Lung (tissue), 12 donors: ENCODE results near the gene SNRPD2. TPM values are rescaled to one million over a fixed set of nuclear protein-coding genes. Genes with fewer than 3 reads are reported as not detected.
A peak's percentile ranks its signal among the peaks of the same experiment; 100 is the strongest.

ENCODE experiments used
- ATAC-seq: fragments of 200-7000 bp; cut with Tn5 transposase; one replicate; pipeline ENCODE4 v1.9.1; 2020; ENCODE audit warnings: moderate number of reproducible peaks; ENCODE audit not compliant: insufficient read depth, low FRiP score
- DNase-seq, 3 donors: peaks; one replicate each; pipeline ENCODE4 v3.0.0-alpha.2; 2013 to 2017
- H3K27ac ChIP-seq, 2 donors: one replicate each; pipeline ENCODE4 v1.5.1; 2013; ENCODE audit warnings: mild to moderate bottlenecking in 2 of 2, moderate library complexity in 2 of 2, control low read depth in 1 of 2, inconsistent platforms in 1 of 2, low read depth in 1 of 2, low read length in 1 of 2
- H3K27me3 ChIP-seq, 3 donors: one replicate each; pipeline ENCODE4 v1.5.1; 2013; ENCODE audit warnings: low read length in 2 of 3; ENCODE audit not compliant: control insufficient read depth in 3 of 3, insufficient read depth in 3 of 3
- H3K36me3 ChIP-seq, 4 donors: one replicate each; pipeline ENCODE4 v1.5.1; 2013; ENCODE audit warnings: low read length in 4 of 4, mild to moderate bottlenecking in 1 of 4, moderate library complexity in 1 of 4; ENCODE audit not compliant: control insufficient read depth in 4 of 4, insufficient read depth in 4 of 4
- H3K4me1 ChIP-seq, 5 donors: one replicate each; pipeline ENCODE4 v1.5.1; 2013; ENCODE audit warnings: low read length in 5 of 5, mild to moderate bottlenecking in 2 of 5, moderate library complexity in 1 of 5; ENCODE audit not compliant: control insufficient read depth in 5 of 5, insufficient read depth in 5 of 5
- H3K4me3 ChIP-seq: one replicate; pipeline ENCODE4 v1.5.1; 2013; ENCODE audit warnings: mild to moderate bottlenecking, control low read depth, moderate library complexity
- H3K9ac ChIP-seq, 2 donors: one replicate each; pipeline ENCODE4 v1.5.1; 2013; ENCODE audit warnings: low read length in 2 of 2, control low read depth in 1 of 2; ENCODE audit not compliant: insufficient read depth in 1 of 2
- H3K9me3 ChIP-seq, 4 donors: one replicate each; pipeline ENCODE4 v1.5.1; 2013; ENCODE audit warnings: low read length in 3 of 4, mild to moderate bottlenecking in 1 of 4, moderate library complexity in 1 of 4; ENCODE audit not compliant: control insufficient read depth in 4 of 4, insufficient read depth in 3 of 4
- CTCF ChIP-seq: IDR thresholded peaks from 2 replicates; pipeline ENCODE4 v1.5.1; 2012; ENCODE audit warnings: mild to moderate bottlenecking; ENCODE audit errors: control extremely low read depth, extremely low read depth
- WGBS, 2 donors: extraction: QIAGEN DNeasy Blood & Tissue Kit; methylation state at CpG; one replicate each; pipeline ENCODE4 v1.1.7; 2013; 5-methylcytosine and 5-hydroxymethylcytosine counted together
- polyA plus RNA-seq, 2 donors: library from polyadenylated mRNA; stranded (reverse); fragments of 200-250 nt; gene quantifications; one replicate each; pipeline ENCODE4 v1.2.1, GENCODE V29; 2013
- total RNA-seq, 2 donors: library from RNA; depleted of rRNA in 1 of 2; stranded (reverse); fragments of >200 nt in 1 of 2; gene quantifications; one replicate each; pipeline ENCODE4 v1.2.1, GENCODE V29; 2014 to 2021
- donor health status: control.
- donor health status: control.
- donor health status: Bipolar disorder and iron deficiency.
- donor health status: healthy.
- donor health status: DM: yes; HTN: yes; CAD: no.

SNRPD2 gene
- total and polyA plus RNA-seq, 4 donors = 151 to 410 (median 337) TPM

GRCh38 chr19:45717983-45718650 is 26.4 kb upstream of the SNRPD2 start:
- no peak for ATAC-seq
- 59 to 67% methylated on average over 12 of the region's 12 CpGs for WGBS, 2 donors
- no peak for TF ChIP-seq CTCF
- peak overlapping the region; percentile 51 to 86 for H3K9ac ChIP-seq
- peaks cover 0 to 15% (median 10%) of the 10 kb centered on the region in 5 donors for H3K4me1 ChIP-seq
- no peaks in the 10 kb centered on the region for H3K9me3 ChIP-seq
- H3K4me3 ChIP-seq = peak overlapping the region; percentile 3
- H3K36me3 ChIP-seq = peaks cover 0 to 8% (median 4%) of the 10 kb centered on the region in 4 donors
- H3K27ac ChIP-seq = peak overlapping the region; percentile 91 to 92
- H3K27me3 ChIP-seq = no peaks in the 10 kb centered on the region
- no peak for DNase-seq

DNA sequence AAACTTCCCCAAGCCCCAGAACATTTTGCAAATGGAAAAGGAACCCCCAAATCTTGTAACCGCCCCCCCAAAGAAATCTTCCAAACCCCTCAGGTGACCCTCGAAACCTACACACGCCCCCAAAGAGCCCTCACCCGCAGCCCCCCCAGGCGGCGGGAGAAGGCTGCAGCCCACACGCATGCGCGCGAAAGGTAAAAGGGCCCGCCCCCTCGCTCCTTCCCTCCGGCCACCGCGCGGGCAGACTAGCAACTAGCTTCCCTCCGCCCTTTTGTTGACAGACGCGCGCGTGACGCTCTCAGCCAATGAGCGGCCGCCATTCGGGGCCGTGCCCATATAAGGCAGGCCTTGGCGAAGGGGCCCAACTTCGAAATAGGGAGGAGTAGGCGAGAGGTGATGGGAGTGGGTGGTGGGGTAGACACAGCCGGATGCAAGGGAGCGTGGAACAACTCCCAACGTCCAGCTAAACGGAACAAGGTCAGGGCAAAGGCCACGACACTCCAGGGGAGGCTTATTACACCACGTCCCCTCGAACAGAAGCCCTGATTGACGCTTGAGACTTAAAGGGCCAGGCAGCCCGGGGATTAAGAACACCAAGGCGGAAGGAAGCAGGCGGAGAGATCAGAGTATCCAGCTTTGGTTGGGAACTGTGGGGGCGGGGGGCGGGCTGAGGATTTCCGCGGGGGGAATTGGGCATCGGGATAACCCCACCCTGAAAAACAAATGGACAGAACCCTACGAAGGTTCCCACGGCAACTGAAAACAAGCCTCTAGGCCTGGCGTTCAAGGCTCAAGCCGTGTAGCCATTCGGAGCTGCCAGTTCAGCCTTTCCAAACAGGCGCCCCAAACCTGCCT is 25.6 kb upstream of the SNRPD2 start:
- peak; percentile 1 for TF ChIP-seq CTCF
- Histone ChIP-seq H3K4me3 (peak overlapping the region; percentile 33), H3K9me3 (no peaks in the 10 kb centered on the region), H3K9ac (peak overlapping the region; percentile 51 to 98), H3K27ac (peak overlapping the region; percentile 91 to 92), H3K27me3 (no peaks in the 10 kb centered on the region), H3K4me1 (peaks cover 0 to 15% (median 10%) of the 10 kb centered on the region in 5 donors), H3K36me3 (peaks cover 0 to 13% (median 6%) of the 10 kb centered on the region in 4 donors)
- DNase-seq = peak; percentile 99 to 100 (median 100)
- 0% methylated on average over 50 to 51 of the region's 51 CpGs for WGBS, 2 donors
- ATAC-seq = peak; percentile 95

DNA sequence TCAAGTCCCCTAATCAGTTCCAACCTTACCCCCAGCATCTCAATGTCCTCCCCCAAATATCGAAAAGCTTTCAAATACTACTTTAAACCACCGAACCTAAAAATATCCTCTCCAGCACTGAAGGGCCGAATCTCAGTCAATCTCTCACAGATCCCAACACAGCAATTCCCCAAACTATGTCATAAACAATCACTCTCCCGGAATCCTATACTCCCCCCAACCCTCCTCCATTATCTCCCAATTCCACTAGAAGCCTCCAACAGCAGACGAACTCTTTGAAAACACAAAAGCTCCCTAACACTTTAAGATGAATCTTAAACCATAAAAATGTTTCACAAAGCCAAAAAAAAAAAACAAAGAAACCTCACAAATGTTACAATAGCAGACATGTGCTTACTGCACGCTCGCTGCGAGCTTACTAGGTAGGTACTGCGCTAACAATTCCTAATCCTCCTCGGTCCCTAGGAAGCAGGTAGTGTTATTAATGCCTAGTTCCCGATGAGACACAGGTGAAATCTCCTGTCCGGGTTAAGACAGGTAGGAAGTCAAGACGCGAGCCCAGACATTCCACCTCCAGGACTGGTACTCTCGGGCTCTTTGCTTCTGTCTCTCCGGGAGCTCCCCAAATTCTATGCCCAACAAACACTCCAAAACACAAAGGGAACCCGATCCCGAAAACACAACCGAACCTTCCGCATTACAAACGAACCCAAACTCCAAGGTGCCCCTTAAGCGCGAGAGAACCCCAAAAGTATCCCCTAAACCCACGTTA is 24.8 kb upstream of the SNRPD2 start:
- Histone ChIP-seq H3K27ac (peak overlapping the region; percentile 50 to 89), H3K4me3 (peak overlapping the region; percentile 33), H3K9me3 (no peaks in the 10 kb centered on the region), H3K4me1 (peaks cover 0 to 15% (median 8%) of the 10 kb centered on the region in 5 donors), H3K27me3 (no peaks in the 10 kb centered on the region), H3K9ac (peak overlapping the region; percentile 51 to 98), H3K36me3 (peaks cover 0 to 19% (median 4%) of the 10 kb centered on the region in 4 donors)
- no peak for TF ChIP-seq CTCF
- WGBS, 2 donors = 2 to 4% methylated on average over 24 of the region's 24 CpGs
- ATAC-seq = no peak
- peak; percentile 37 to 76 (median 66) for DNase-seq
